Esophagus squamous epithelium (tissue), 5 donors: ENCODE results near the gene GRK2. TPM values are rescaled to one million over a fixed set of nuclear protein-coding genes. Genes with fewer than 3 reads are reported as not detected.

Source experiments
- DNase-seq: peaks from one replicate; lab custom pipeline; 2025; lab: John Stamatoyannopoulos, UW
- H3K27ac ChIP-seq, 4 donors: fragments of 200-600 bp; sonication (generic); one replicate each; pipeline ENCODE4 v1.5.1; 2016 to 2019; ENCODE audit warnings: mild to moderate bottlenecking in 1 of 4
- H3K27me3 ChIP-seq, 4 donors: fragments of 200-600 bp; sonication (generic); 1 replicate in 3 of 4; 2 replicates in 1 of 4; pipeline versions ENCODE4 v1.5.1 to v1.6.0; 2017 to 2021; ENCODE audit warnings: antibody characterized with exemption in 1 of 4
- H3K36me3 ChIP-seq, 3 donors: fragments of 200-600 bp; sonication (generic); one replicate each; pipeline ENCODE4 v1.5.1; 2016 to 2019
- H3K4me1 ChIP-seq, 3 donors: fragments of 200-600 bp; sonication (generic); one replicate each; pipeline ENCODE4 v1.5.1; 2017 to 2019
- H3K4me3 ChIP-seq, 4 donors: fragments of 200-600 bp; sonication (generic); 1 replicate in 3 of 4; 2 replicates in 1 of 4; pipeline ENCODE4 v1.5.1; 2016 to 2019; ENCODE audit warnings: mild to moderate bottlenecking in 2 of 4, moderate library complexity in 1 of 4
- H3K9me3 ChIP-seq, 3 donors: fragments of 200-600 bp; sonication (generic); one replicate each; pipeline ENCODE4 v1.5.1; 2016 to 2019
- POLR2A ChIP-seq, 4 donors: fragments of 450-650 bp; IDR thresholded peaks; one replicate each; pipeline ENCODE4 v1.6.1; 2017; ENCODE audit warnings: antibody characterized with exemption in 4 of 4, mild to moderate bottlenecking in 4 of 4, moderate library complexity in 3 of 4
- WGBS, 2 donors: methylation state at CpG; one replicate each; pipeline ENCODE4 v1.1.5; 2018; 5-methylcytosine and 5-hydroxymethylcytosine counted together
- intact Hi-C: fragments of 100-400 bp; cut with DNase I; formaldehyde crosslinking; loops from one replicate; pipeline ENCODE4 v1.15.0; 2022
- total RNA-seq, 4 donors: library from RNA; depleted of rRNA; stranded (reverse); fragments of >200 nt; gene quantifications; one replicate each; pipeline ENCODE4 v1.1.0, GENCODE V29; 2016
- TF ChIP-seq, protein P1 (sequence below), 6 experiments: fragments of 450-650 bp in 4 of 6; fragments of 200-600 bp in 2 of 6; sonication (generic) in 2 of 6; IDR thresholded peaks; one replicate each; pipeline ENCODE4 v1.5.1; 2016 to 2019; ENCODE audit warnings: antibody characterized with exemption in 6 of 6, mild to moderate bottlenecking in 4 of 6, moderate library complexity in 4 of 6
- donor health status: DM: yes; HTN: yes; CAD: no.

Gene GRK2
- total RNA-seq, 4 donors from 2014 or later: 54.1 to 93.2 (median 68.5) TPM

DNA sequence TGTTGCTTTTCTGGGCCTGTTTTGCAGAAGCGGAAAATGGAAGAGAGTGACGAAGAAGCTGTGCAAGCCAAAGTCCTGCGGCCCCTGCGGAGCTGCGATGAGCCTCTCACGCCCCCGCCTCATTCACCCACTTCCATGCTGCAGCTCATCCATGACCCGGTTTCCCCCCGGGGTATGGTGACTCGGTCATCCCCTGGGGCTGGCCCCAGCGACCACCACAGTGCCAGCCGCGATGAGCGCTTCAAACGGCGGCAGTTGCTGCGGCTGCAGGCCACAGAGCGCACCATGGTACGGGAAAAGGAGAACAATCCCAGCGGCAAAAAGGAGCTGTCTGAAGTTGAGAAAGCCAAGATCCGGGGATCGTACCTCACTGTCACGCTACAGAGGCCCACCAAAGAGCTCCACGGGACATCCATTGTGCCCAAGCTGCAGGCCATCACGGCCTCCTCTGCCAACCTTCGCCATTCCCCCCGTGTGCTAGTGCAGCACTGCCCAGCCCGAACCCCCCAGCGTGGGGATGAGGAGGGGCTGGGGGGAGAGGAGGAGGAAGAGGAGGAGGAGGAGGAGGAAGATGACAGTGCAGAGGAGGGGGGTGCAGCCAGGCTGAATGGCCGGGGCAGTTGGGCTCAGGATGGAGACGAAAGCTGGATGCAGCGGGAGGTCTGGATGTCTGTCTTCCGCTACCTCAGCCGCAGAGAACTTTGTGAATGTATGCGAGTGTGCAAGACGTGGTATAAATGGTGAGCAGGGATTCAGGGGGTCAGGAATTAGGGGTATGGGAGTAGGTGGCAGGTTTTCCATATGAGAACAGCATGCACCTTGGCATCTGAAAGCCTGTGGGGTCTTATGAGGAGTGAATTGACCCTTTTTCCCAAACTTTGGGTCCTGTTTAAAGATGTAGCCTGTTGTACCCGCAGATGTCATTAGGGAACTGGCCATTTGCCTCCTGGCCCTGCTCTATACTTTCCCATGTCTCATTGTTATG lies 15.9 kb upstream of the GRK2 start:
- Histone ChIP-seq H3K36me3 (peaks cover 68 to 98% (median 70%) of the 10 kb centered on the region in 3 donors), H3K4me3 (no peak overlapping the region), H3K27ac (peak overlapping the region in 3 of 4 donors; percentile 67 to 90 (median 87)), H3K4me1 (peaks cover 28 to 90% (median 44%) of the 10 kb centered on the region in 3 donors), H3K27me3 (no peaks in the 10 kb centered on the region), H3K9me3 (no peaks in the 10 kb centered on the region)
- no peak for TF ChIP-seq POLR2A (IDR thresholded peaks at IDR 0.05)
- TF ChIP-seq, protein P1, sequence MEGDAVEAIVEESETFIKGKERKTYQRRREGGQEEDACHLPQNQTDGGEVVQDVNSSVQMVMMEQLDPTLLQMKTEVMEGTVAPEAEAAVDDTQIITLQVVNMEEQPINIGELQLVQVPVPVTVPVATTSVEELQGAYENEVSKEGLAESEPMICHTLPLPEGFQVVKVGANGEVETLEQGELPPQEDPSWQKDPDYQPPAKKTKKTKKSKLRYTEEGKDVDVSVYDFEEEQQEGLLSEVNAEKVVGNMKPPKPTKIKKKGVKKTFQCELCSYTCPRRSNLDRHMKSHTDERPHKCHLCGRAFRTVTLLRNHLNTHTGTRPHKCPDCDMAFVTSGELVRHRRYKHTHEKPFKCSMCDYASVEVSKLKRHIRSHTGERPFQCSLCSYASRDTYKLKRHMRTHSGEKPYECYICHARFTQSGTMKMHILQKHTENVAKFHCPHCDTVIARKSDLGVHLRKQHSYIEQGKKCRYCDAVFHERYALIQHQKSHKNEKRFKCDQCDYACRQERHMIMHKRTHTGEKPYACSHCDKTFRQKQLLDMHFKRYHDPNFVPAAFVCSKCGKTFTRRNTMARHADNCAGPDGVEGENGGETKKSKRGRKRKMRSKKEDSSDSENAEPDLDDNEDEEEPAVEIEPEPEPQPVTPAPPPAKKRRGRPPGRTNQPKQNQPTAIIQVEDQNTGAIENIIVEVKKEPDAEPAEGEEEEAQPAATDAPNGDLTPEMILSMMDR (IDR thresholded peaks at IDR 0.05): no peak
- intact Hi-C loops: no loop called here
- WGBS, 2 donors: 82 to 93% methylated on average over 16 to 17 of the region's 37 CpGs
- DNase-seq: no peak

- Histone ChIP-seq H3K27ac (peak overlapping the region; percentile 77 to 90 (median 88)), H3K9me3 (no peaks in the 10 kb centered on the region), H3K4me3 (no peak overlapping the region), H3K36me3 (peaks cover 63 to 99% (median 73%) of the 10 kb centered on the region in 3 donors), H3K27me3 (no peaks in the 10 kb centered on the region), H3K4me1 (peaks cover 29 to 96% (median 44%) of the 10 kb centered on the region in 3 donors)
- DNase-seq: no peak
- WGBS, 2 donors: 33 to 45% methylated on average over 1 of the region's 1 CpG
- TF ChIP-seq POLR2A (IDR thresholded peaks at IDR 0.05): no peak
- TF ChIP-seq, protein P1 (IDR thresholded peaks at IDR 0.05): no peak
- intact Hi-C loops: no loop called here
Measured at GRCh38 chr11:67251841-67252240, 14.4 kb upstream of the GRK2 start.

DNA sequence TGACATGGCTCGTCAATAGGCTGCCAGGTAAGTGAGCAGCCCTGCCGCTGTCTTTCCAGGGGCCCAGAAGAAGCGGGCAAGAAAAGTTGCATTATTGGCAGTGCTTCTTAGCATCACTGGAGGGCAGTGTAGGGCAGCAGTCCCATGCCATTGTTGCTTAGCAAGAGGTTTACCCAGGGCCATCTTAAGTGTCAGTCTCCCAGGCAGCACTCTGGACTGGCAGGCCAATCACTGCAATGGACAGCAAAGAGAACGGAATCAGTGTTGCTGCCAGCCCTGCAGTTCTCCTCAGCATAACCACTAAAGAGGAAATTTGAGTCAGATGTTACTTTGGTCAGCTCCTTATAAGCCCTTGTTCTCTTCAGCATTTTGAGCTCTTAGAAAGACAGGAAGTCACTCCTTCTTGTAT lies 13.4 kb upstream of the GRK2 start:
- 43 to 51% methylated on average over 1 to 3 of the region's 4 CpGs for WGBS, 2 donors
- Histone ChIP-seq H3K36me3 (peaks cover 63 to 98% (median 69%) of the 10 kb centered on the region in 3 donors), H3K27me3 (no peaks in the 10 kb centered on the region), H3K4me3 (no peak overlapping the region), H3K9me3 (no peaks in the 10 kb centered on the region), H3K4me1 (peaks cover 29 to 88% (median 39%) of the 10 kb centered on the region in 3 donors), H3K27ac (peak overlapping the region; percentile 77 to 90 (median 88))
- DNase-seq: no peak
- TF ChIP-seq, protein P1 (IDR thresholded peaks at IDR 0.05): peak in 4 of 6 experiments; percentile 43 to 68 (median 51)
- no peak for TF ChIP-seq POLR2A (IDR thresholded peaks at IDR 0.05)
- intact Hi-C loops: no loop called here

DNA sequence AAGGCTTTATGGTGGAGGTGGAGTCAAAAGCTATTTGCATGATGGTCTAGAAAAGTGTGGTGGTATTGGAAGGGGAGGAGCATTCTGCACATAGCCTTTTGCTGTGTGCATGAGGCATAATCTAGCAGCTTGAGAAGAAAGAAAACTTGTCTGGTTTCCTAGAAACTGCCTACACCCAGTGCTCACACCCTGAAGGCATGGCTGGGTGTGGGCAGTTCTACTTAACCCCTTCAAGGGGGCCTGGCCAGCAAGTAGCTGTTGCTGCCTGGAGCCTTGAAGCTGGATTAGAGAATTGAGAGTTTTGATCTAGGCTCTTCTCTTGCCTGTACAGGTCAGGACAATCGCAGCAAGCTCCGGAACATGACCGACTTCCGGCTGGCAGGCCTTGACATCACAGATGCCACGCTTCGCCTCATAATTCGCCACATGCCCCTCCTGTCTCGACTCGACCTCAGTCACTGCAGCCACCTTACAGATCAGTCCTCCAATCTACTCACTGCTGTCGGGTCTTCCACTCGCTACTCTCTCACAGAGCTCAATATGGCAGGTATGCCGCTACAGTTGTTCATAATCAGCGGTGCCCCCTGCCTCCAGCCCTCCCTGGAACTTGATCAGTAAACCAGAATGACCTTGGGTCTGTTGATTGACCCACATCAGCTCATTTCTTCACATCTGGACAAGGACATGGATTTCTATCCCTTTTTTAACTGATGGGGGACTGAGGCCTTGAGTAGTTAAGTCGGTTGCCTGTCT lies 12.2 kb upstream of the GRK2 start:
- no peak for DNase-seq
- Histone ChIP-seq H3K27me3 (no peaks in the 10 kb centered on the region), H3K36me3 (peaks cover 57 to 86% (median 58%) of the 10 kb centered on the region in 3 donors), H3K9me3 (no peaks in the 10 kb centered on the region), H3K4me3 (no peak overlapping the region), H3K27ac (peak overlapping the region; percentile 77 to 90 (median 88)), H3K4me1 (peaks cover 24 to 83% (median 29%) of the 10 kb centered on the region in 3 donors)
- TF ChIP-seq, protein P1 (IDR thresholded peaks at IDR 0.05): no peak
- TF ChIP-seq POLR2A (IDR thresholded peaks at IDR 0.05): no peak
- WGBS, 2 donors: 54 to 83% methylated on average over 9 to 14 of the region's 14 CpGs
- intact Hi-C loops: no loop called here
